ENCODE measurements around the gene SMPD1.
"Not testable (repeated sequence)": the region's sequence is repeated elsewhere in the genome, so short reads cannot be mapped to it uniquely, and the experiment has no call there.

SMPD1 gene

GRCh38 chr11:6390718-6391469 lies 620 bp downstream of the SMPD1 start:
- FAIRE-seq = no peak

GRCh38 chr11:6391537-6392134 lies 1.4 kb downstream of the SMPD1 start:
- no peak for FAIRE-seq

- not testable (repeated sequence) for FAIRE-seq
Measured at GRCh38 chr11:6392251-6392650, 2.0 kb downstream of the SMPD1 start.

- FAIRE-seq = no peak
Measured at GRCh38 chr11:6393989-6394670, 3.9 kb downstream of the SMPD1 start.

GRCh38 chr11:6395470-6396060 lies 5.3 kb downstream of the SMPD1 start:
- no peak for FAIRE-seq

- no peak for FAIRE-seq
Measured at GRCh38 chr11:6397156-6397555, 6.9 kb downstream of the SMPD1 start.

- no peak for FAIRE-seq
Measured at GRCh38 chr11:6397636-6398035, 7.4 kb downstream of the SMPD1 start.

- FAIRE-seq = no peak
Measured at GRCh38 chr11:6400431-6401345, 10.4 kb downstream of the SMPD1 start.

GRCh38 chr11:6401464-6401863 lies 11.2 kb downstream of the SMPD1 start:
- FAIRE-seq = no peak

- no peak for FAIRE-seq
Measured at GRCh38 chr11:6402061-6402470, 11.8 kb downstream of the SMPD1 start.

- no peak for FAIRE-seq
Measured at GRCh38 chr11:6402561-6402981, 12.3 kb downstream of the SMPD1 start.

- FAIRE-seq = no peak
Measured at GRCh38 chr11:6403539-6403938, 13.3 kb downstream of the SMPD1 start.

GRCh38 chr11:6404342-6405051 lies 14.2 kb downstream of the SMPD1 start:
- FAIRE-seq = no peak

- no peak for FAIRE-seq
Measured at GRCh38 chr11:6405052-6405667, 14.9 kb downstream of the SMPD1 start.

GRCh38 chr11:6405846-6406245 lies 15.6 kb downstream of the SMPD1 start:
- no peak for FAIRE-seq

GRCh38 chr11:6406370-6406769 lies 16.1 kb downstream of the SMPD1 start:
- FAIRE-seq = no peak

- no peak for FAIRE-seq
Measured at GRCh38 chr11:6410695-6411430, 20.6 kb downstream of the SMPD1 start.

GRCh38 chr11:6411594-6412031 lies 21.3 kb downstream of the SMPD1 start:
- no peak for FAIRE-seq

GRCh38 chr11:6413791-6414201 lies 23.5 kb downstream of the SMPD1 start:
- no peak for FAIRE-seq

- FAIRE-seq = no peak
Measured at GRCh38 chr11:6414874-6415328, 24.6 kb downstream of the SMPD1 start.

Data from endometrium (tissue), 2 donors.